GM18909 (cell line): ENCODE results near the gene FBXO48.
"Not testable (repeated sequence)": the region's sequence is repeated elsewhere in the genome, so short reads cannot be mapped to it uniquely, and the experiment has no call there.

Experiments used
- ATAC-seq: cut with Tn5 transposase; IDR thresholded peaks from one replicate; pipeline ENCODE4 v1.9.1; 2021; ENCODE audit warnings: mild to moderate bottlenecking; ENCODE audit not compliant: unreplicated experiment, poor library complexity

Gene FBXO48

GRCh38 chr2:68467077-68467960 is at the start of gene FBXO48, which contains the start of gene APLF:
TSS of gene FBXO48 (minus strand) at chr2:68467294. CDS start at chr2:68465145, 2,149 bp downstream.
TSS of gene APLF (plus strand) at chr2:68467585. CDS start at chr2:68467732, 147 bp downstream.
- peak; percentile 96 for ATAC-seq

- ATAC-seq = no peak
Observed at GRCh38 chr2:68516051-68516955, 49.2 kb upstream of the FBXO48 start.

- ATAC-seq = no peak
Observed at GRCh38 chr2:68514316-68514929, 47.3 kb upstream of the FBXO48 start.

GRCh38 chr2:68512966-68513365 is 45.9 kb upstream of the FBXO48 start:
- no peak for ATAC-seq

- ATAC-seq = no peak
Observed at GRCh38 chr2:68512326-68512725, 45.2 kb upstream of the FBXO48 start.

GRCh38 chr2:68506170-68506569 is 39.1 kb upstream of the FBXO48 start:
- ATAC-seq = no peak

- ATAC-seq = no peak
Observed at GRCh38 chr2:68505603-68506159, 38.6 kb upstream of the FBXO48 start.

GRCh38 chr2:68501768-68502167 is 34.7 kb upstream of the FBXO48 start:
- ATAC-seq = no peak

GRCh38 chr2:68500649-68501048 is 33.6 kb upstream of the FBXO48 start:
- no peak for ATAC-seq

- ATAC-seq = no peak
Observed at GRCh38 chr2:68499133-68499532, 32.0 kb upstream of the FBXO48 start.

- ATAC-seq = no peak
Observed at GRCh38 chr2:68491582-68491981, 24.5 kb upstream of the FBXO48 start.

GRCh38 chr2:68489282-68489681 is 22.2 kb upstream of the FBXO48 start:
- ATAC-seq = no peak

GRCh38 chr2:68488605-68489004 is 21.5 kb upstream of the FBXO48 start:
- not testable (repeated sequence) for ATAC-seq

- peak; percentile 59 for ATAC-seq
Observed at GRCh38 chr2:68487773-68488355, 20.8 kb upstream of the FBXO48 start.

- no peak for ATAC-seq
Observed at GRCh38 chr2:68483011-68483410, 15.9 kb upstream of the FBXO48 start.

- no peak for ATAC-seq
Observed at GRCh38 chr2:68482296-68482820, 15.3 kb upstream of the FBXO48 start.

GRCh38 chr2:68478688-68479087 is 11.6 kb upstream of the FBXO48 start:
- ATAC-seq = no peak

- ATAC-seq = no peak
Observed at GRCh38 chr2:68476454-68476853, 9.4 kb upstream of the FBXO48 start.

- no peak for ATAC-seq
Observed at GRCh38 chr2:68475576-68475975, 8.5 kb upstream of the FBXO48 start.

- ATAC-seq = no peak
Observed at GRCh38 chr2:68475110-68475509, 8.0 kb upstream of the FBXO48 start.
